HCT116 (cell line): ENCODE data around the gene SIGLEC12. TPM values are rescaled to one million over a fixed set of nuclear protein-coding genes. Genes with fewer than 3 reads are reported as not detected.

Experiments used
- ATAC-seq: fragments of 200-7000 bp; cut with Tn5 transposase; 2 replicates; pipeline ENCODE4 v1.9.1; 2020; ENCODE audit warnings: mild to moderate bottlenecking, moderate library complexity
- BruUV-seq: library from RNA; stranded (reverse); fragments of 400-500 nt; replicated peaks from 2 replicates; lab custom pipeline; 2021; lab: Mats Ljungman, UMichigan
- CTCF ChIA-PET: fragments of 300-600 bp; sonication (Branson Sonifier 250); formaldehyde crosslinking; loops from one replicate; lab custom pipeline; 2021; ENCODE audit warnings: antibody characterized with exemption; lab: Charles Lee
- POLR2A ChIA-PET: fragments of 300-600, 350-600 bp; sonication (Branson Sonifier 250); formaldehyde crosslinking; loops from one replicate; lab custom pipeline; 2021; ENCODE audit warnings: antibody characterized with exemption; lab: Charles Lee
- RAD21 ChIA-PET, 2 experiments: fragments of 300-600 bp; sonication (Branson Sonifier 250); formaldehyde crosslinking; loops; one replicate each; lab custom pipeline; 2023; ENCODE audit warnings: low total read pairs in 2 of 2; ENCODE audit not compliant: uncharacterized antibody in 2 of 2, unreplicated experiment in 2 of 2, low non-redundant PET in 1 of 2; lab: Charles Lee
- DNase-seq: peaks from one replicate; pipeline ENCODE4 v3.0.0-alpha.2; 2010; ENCODE audit warnings: low read depth, low spot score
- H2AFZ ChIP-seq: fragments of 200-600 bp; shearing (Covaris generic), sonication (generic); 2 replicates; pipeline ENCODE4 v1.6.1; 2017; ENCODE audit warnings: low read depth, mixed run types, mixed read lengths, antibody characterized with exemption, low read length; ENCODE audit not compliant: poor library complexity, severe bottlenecking
- H3K27ac ChIP-seq: 2 replicates; pipeline ENCODE4 v1.5.1; 2012; ENCODE audit warnings: low read depth, low read length
- H3K27me3 ChIP-seq: fragments of 200-600 bp; sonication (generic); 2 replicates; pipeline ENCODE4 v1.6.1; 2016; ENCODE audit warnings: mixed run types, low read length, mixed read lengths; ENCODE audit not compliant: insufficient read depth
- H3K36me3 ChIP-seq, 2 experiments: fragments of 200-500 bp in 1 of 2; fragments of 200-600 bp in 1 of 2; sonication (Bioruptor generic) in 1 of 2; sonication (generic) in 1 of 2; 2 replicates each; pipeline versions ENCODE4 v1.5.1 to v1.6.1; 2014 to 2016; ENCODE audit warnings: low read length in 2 of 2, inconsistent platforms in 1 of 2, mixed read lengths in 1 of 2, mixed run types in 1 of 2; ENCODE audit not compliant: insufficient read depth in 2 of 2, control insufficient read depth in 1 of 2
- H3K4me1 ChIP-seq, 2 experiments: fragments of 200-600 bp in 1 of 2; sonication (generic) in 1 of 2; 2 replicates each; pipeline versions ENCODE4 v1.5.1 to v1.6.1; 2012 to 2017; ENCODE audit warnings: low read length in 2 of 2, inconsistent platforms in 1 of 2, mild to moderate bottlenecking in 1 of 2, mixed read lengths in 1 of 2, mixed run types in 1 of 2, moderate library complexity in 1 of 2; ENCODE audit not compliant: insufficient read depth in 2 of 2, control insufficient read depth in 1 of 2
- H3K4me2 ChIP-seq: fragments of 200-600 bp; sonication (generic); 2 replicates; pipeline ENCODE4 v1.6.1; 2017; ENCODE audit warnings: mixed run types, low read length, mixed read lengths
- H3K4me3 ChIP-seq, 2 experiments: fragments of 200-600 bp in 1 of 2; sonication (generic) in 1 of 2; replicated peaks in 1 of 2; 2 replicates each; pipeline ENCODE4 v1.5.1; 2011 to 2016; ENCODE audit warnings: low read length in 2 of 2, control low read depth in 1 of 2, low read depth in 1 of 2, mild to moderate bottlenecking in 1 of 2, mixed read lengths in 1 of 2, mixed run types in 1 of 2
- H3K79me2 ChIP-seq: fragments of 200-600 bp; sonication (generic); 2 replicates; pipeline ENCODE4 v1.6.1; 2017; ENCODE audit warnings: mild to moderate bottlenecking, mixed run types, low read length, moderate library complexity, mixed read lengths; ENCODE audit not compliant: insufficient read depth
- H3K9ac ChIP-seq: fragments of 200-600 bp; sonication (generic); 2 replicates; pipeline ENCODE4 v1.6.1; 2016; ENCODE audit warnings: low read length, mixed read lengths
- H3K9me2 ChIP-seq: fragments of 200-600 bp; sonication (generic), shearing (Covaris generic); 2 replicates; pipeline ENCODE4 v1.6.1; 2017; ENCODE audit warnings: mixed run types, mild to moderate bottlenecking, moderate library complexity; ENCODE audit not compliant: insufficient read depth
- H3K9me3 ChIP-seq, 2 experiments: fragments of 200-500 bp in 1 of 2; fragments of 200-600 bp in 1 of 2; sonication (Bioruptor generic) in 1 of 2; sonication (generic) in 1 of 2; 2 replicates each; pipeline ENCODE4 v1.6.1; 2014 to 2017; ENCODE audit warnings: low read length in 2 of 2, mixed read lengths in 2 of 2, inconsistent platforms in 1 of 2, low read depth in 1 of 2, mild to moderate bottlenecking in 1 of 2, mixed run types in 1 of 2, moderate library complexity in 1 of 2; ENCODE audit not compliant: control insufficient read depth in 1 of 2, insufficient read depth in 1 of 2
- H4K20me1 ChIP-seq: fragments of 200-600 bp; sonication (generic), shearing (Covaris generic); 2 replicates; pipeline ENCODE4 v1.6.1; 2017; ENCODE audit warnings: mixed run types, mild to moderate bottlenecking, moderate library complexity; ENCODE audit not compliant: insufficient read depth
- CBX3 ChIP-seq: IDR thresholded peaks from 2 replicates; pipeline ENCODE4 v1.6.1; 2012; ENCODE audit warnings: low read depth
- CEBPB ChIP-seq: IDR thresholded peaks from 2 replicates; pipeline ENCODE4 v1.6.1; 2012; ENCODE audit warnings: low read depth
- EGR1 ChIP-seq: IDR thresholded peaks from 2 replicates; pipeline ENCODE4 v1.6.1; 2012; ENCODE audit warnings: low read depth
- ELF1 ChIP-seq: IDR thresholded peaks from 2 replicates; pipeline ENCODE4 v1.6.1; 2012; ENCODE audit warnings: low read depth, borderline replicate concordance
- EZH2 ChIP-seq: fragments of 200-600 bp; sonication (generic); IDR thresholded peaks from 2 replicates; pipeline ENCODE4 v1.6.1; 2017; ENCODE audit warnings: antibody characterized with exemption, mixed run types
- EZH2phosphoT487 ChIP-seq: fragments of 200-600 bp; IDR thresholded peaks from 2 replicates; pipeline ENCODE4 v1.6.1; 2018; ENCODE audit warnings: antibody characterized with exemption, borderline replicate concordance
- FOSL1 ChIP-seq: IDR thresholded peaks from 2 replicates; pipeline ENCODE4 v1.6.1; 2012; ENCODE audit warnings: low read depth
- POLR2A ChIP-seq: IDR thresholded peaks from 2 replicates; pipeline ENCODE4 v1.7.0; 2011; ENCODE audit warnings: borderline replicate concordance; ENCODE audit not compliant: insufficient read depth, insufficient read length; ENCODE audit errors: extremely low read depth
- POLR2AphosphoS5 ChIP-seq: IDR thresholded peaks from 2 replicates; pipeline ENCODE4 v1.6.1; 2011; ENCODE audit warnings: mild to moderate bottlenecking, low read depth, low read length, moderate library complexity
- RAD21 ChIP-seq: IDR thresholded peaks from 2 replicates; pipeline ENCODE4 v1.6.1; 2012; ENCODE audit warnings: low read depth, mild to moderate bottlenecking
- SIN3A ChIP-seq: IDR thresholded peaks from 2 replicates; pipeline ENCODE4 v1.6.1; 2012; ENCODE audit warnings: low read depth
- SP1 ChIP-seq: IDR thresholded peaks from 2 replicates; pipeline ENCODE4 v1.6.1; 2012; ENCODE audit warnings: low read depth
- SRF ChIP-seq: IDR thresholded peaks from 2 replicates; pipeline ENCODE4 v1.6.1; 2012; ENCODE audit warnings: low read depth
- TCF7L2 ChIP-seq: IDR thresholded peaks from 2 replicates; pipeline ENCODE4 v1.7.0; 2011; ENCODE audit warnings: borderline replicate concordance, inconsistent platforms; ENCODE audit not compliant: insufficient read depth, insufficient read length; ENCODE audit errors: extremely low read depth
- YY1 ChIP-seq: IDR thresholded peaks from 2 replicates; pipeline ENCODE4 v1.6.1; 2011; ENCODE audit warnings: low read length, low read depth, moderate library complexity, mild to moderate bottlenecking; ENCODE audit not compliant: insufficient replicate concordance; ENCODE audit errors: extremely low read depth
- ZFX ChIP-seq: fragments of 450-650 bp; IDR thresholded peaks from 2 replicates; pipeline ENCODE4 v1.6.1; 2017
- ZNF274 ChIP-seq: fragments of 200-500 bp; sonication (Bioruptor generic); IDR thresholded peaks from 2 replicates; pipeline ENCODE4 v1.6.1; 2014; ENCODE audit warnings: mild to moderate bottlenecking, low read depth, low read length, inconsistent platforms
- intact Hi-C: fragments of 100-400 bp; cut with micrococcal nuclease; formaldehyde crosslinking; loops from 2 replicates; pipeline ENCODE4 v1.10.0; 2022
- total RNA-seq: library from RNA; stranded (reverse); gene quantifications from one replicate; pipeline ENCODE4 v1.2.1, GENCODE V29; 2021; ENCODE audit not compliant: unreplicated experiment
- TF ChIP-seq, protein P1 (sequence below): IDR thresholded peaks from 2 replicates; pipeline ENCODE4 v1.6.1; 2012
- TF ChIP-seq, protein P2 (sequence below): IDR thresholded peaks from 2 replicates; pipeline ENCODE4 v1.6.1; 2012
- TF ChIP-seq, protein P3 (sequence below): IDR thresholded peaks from 2 replicates; pipeline ENCODE4 v1.6.1; 2012; ENCODE audit warnings: low read depth
- TF ChIP-seq, protein P4 (sequence below), 3 experiments: fragments of 200-600 bp in 1 of 3; sonication (generic) in 1 of 3; IDR thresholded peaks in 2 of 3; conservative IDR thresholded peaks in 1 of 3; 2 replicates each; pipeline ENCODE4 v1.5.1; 2012 to 2017; ENCODE audit warnings: low read depth in 2 of 3, low read length in 2 of 3, antibody characterized with exemption in 1 of 3, borderline replicate concordance in 1 of 3, control low read depth in 1 of 3, mild to moderate bottlenecking in 1 of 3, mixed read lengths in 1 of 3, mixed run types in 1 of 3, moderate library complexity in 1 of 3; ENCODE audit not compliant: insufficient read depth in 1 of 3

The SIGLEC12 gene
- total RNA-seq, 1 experiment from 2014 or later: not detected

DNA sequence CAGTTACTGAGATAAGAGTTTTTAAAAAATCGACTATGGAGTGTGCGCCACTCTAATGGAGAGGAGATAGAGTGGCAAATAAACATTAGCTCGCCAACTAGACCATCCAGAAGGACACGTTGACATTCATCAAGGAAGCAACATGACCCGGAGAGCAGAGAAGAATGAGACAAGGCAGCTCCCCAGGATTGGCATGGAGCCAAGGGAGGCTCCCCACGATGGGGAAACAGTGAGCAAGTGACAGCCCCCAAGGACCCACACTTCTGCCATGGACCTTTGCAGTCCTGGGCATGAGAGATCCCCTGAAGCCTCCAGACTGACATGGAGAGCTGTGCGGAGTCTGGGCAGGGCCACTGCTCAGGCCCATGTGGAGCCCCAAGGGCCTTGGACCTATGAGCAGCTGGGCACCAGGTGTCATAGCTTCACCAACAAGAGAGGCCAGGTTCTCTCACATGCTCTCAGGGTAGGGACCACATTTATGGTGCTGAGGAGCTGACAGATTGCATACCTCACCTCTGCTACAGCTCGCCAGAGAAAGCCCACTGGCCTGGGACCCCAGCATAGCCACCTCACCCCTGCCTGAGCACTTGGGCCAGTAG, 23.2 kb upstream of the SIGLEC12 start (continued):
- no peak for TF ChIP-seq POLR2AphosphoS5
- no peak for TF ChIP-seq ELF1
- no peak for TF ChIP-seq POLR2A
- no peak for TF ChIP-seq SP1
- no peak for TF ChIP-seq RAD21
- TF ChIP-seq EZH2: no peak
- TF ChIP-seq CEBPB: no peak
- no peak for TF ChIP-seq CBX3
- no peak for TF ChIP-seq TCF7L2
- TF ChIP-seq FOSL1: no peak

DNA sequence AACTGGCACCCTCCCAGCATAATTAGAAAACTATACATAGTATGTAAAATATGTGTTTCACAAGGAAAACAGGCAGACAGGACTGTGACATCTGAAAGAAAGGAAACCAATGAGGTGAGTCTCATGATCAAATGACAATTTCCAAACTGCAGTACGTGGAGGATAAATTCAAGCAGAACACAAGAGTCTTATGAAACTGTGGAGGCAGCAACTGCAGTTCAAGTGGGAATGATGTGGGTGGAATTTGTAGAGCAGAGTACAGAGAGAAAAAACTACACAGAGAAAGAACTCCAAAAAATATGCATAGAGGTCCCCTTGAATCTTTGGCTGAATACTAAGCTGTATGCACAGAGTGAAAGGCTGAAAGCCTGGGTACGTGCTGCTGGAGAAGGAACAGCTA, 20.2 kb upstream of the SIGLEC12 start:
- intact Hi-C loops: no loop called here
- Histone ChIP-seq H3K9me3 (no peaks in the 10 kb centered on the region; a peak in 1 of 4 replicates), H3K27ac (no peak overlapping the region), H4K20me1 (no peaks in the 10 kb centered on the region), H3K36me3 (no peaks in the 10 kb centered on the region), H3K4me1 (no peaks in the 10 kb centered on the region), H3K9me2 (no peaks in the 10 kb centered on the region), H3K9ac (no peak overlapping the region)
- ChIA-PET POLR2A (no interaction called here), RAD21 (no interaction called here), CTCF (no interaction called here)
- BruUV-seq: no TSS peak
- DNase-seq (no peak), ATAC-seq (no peak)
- TF ChIP-seq ELF1 (no peak), YY1 (no peak), SIN3A (no peak), TCF7L2 (no peak), SRF (no peak), POLR2A (no peak), EZH2 (no peak), EGR1 (no peak), CBX3 (no peak), ZNF274 (no peak), EZH2phosphoT487 (no peak), ZFX (no peak), POLR2AphosphoS5 (no peak), CEBPB (no peak)
- TF ChIP-seq, protein P1, sequence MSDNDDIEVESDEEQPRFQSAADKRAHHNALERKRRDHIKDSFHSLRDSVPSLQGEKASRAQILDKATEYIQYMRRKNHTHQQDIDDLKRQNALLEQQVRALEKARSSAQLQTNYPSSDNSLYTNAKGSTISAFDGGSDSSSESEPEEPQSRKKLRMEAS: no peak
- TF ChIP-seq, protein P2, sequence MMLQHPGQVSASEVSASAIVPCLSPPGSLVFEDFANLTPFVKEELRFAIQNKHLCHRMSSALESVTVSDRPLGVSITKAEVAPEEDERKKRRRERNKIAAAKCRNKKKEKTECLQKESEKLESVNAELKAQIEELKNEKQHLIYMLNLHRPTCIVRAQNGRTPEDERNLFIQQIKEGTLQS: no peak
- TF ChIP-seq, protein P3, sequence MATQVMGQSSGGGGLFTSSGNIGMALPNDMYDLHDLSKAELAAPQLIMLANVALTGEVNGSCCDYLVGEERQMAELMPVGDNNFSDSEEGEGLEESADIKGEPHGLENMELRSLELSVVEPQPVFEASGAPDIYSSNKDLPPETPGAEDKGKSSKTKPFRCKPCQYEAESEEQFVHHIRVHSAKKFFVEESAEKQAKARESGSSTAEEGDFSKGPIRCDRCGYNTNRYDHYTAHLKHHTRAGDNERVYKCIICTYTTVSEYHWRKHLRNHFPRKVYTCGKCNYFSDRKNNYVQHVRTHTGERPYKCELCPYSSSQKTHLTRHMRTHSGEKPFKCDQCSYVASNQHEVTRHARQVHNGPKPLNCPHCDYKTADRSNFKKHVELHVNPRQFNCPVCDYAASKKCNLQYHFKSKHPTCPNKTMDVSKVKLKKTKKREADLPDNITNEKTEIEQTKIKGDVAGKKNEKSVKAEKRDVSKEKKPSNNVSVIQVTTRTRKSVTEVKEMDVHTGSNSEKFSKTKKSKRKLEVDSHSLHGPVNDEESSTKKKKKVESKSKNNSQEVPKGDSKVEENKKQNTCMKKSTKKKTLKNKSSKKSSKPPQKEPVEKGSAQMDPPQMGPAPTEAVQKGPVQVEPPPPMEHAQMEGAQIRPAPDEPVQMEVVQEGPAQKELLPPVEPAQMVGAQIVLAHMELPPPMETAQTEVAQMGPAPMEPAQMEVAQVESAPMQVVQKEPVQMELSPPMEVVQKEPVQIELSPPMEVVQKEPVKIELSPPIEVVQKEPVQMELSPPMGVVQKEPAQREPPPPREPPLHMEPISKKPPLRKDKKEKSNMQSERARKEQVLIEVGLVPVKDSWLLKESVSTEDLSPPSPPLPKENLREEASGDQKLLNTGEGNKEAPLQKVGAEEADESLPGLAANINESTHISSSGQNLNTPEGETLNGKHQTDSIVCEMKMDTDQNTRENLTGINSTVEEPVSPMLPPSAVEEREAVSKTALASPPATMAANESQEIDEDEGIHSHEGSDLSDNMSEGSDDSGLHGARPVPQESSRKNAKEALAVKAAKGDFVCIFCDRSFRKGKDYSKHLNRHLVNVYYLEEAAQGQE: no peak
- TF ChIP-seq, protein P4, sequence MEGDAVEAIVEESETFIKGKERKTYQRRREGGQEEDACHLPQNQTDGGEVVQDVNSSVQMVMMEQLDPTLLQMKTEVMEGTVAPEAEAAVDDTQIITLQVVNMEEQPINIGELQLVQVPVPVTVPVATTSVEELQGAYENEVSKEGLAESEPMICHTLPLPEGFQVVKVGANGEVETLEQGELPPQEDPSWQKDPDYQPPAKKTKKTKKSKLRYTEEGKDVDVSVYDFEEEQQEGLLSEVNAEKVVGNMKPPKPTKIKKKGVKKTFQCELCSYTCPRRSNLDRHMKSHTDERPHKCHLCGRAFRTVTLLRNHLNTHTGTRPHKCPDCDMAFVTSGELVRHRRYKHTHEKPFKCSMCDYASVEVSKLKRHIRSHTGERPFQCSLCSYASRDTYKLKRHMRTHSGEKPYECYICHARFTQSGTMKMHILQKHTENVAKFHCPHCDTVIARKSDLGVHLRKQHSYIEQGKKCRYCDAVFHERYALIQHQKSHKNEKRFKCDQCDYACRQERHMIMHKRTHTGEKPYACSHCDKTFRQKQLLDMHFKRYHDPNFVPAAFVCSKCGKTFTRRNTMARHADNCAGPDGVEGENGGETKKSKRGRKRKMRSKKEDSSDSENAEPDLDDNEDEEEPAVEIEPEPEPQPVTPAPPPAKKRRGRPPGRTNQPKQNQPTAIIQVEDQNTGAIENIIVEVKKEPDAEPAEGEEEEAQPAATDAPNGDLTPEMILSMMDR (IDR thresholded peaks at IDR 0.05 in 2 of 3, conservative IDR thresholded peaks at IDR 0.05 in 1 of 3; ENCODE audit: borderline replicate concordance in 1 of 3, insufficient read depth in 1 of 3, low read depth in 2 of 3, low read length in 2 of 3): no peak
- TF ChIP-seq, all 23 proteins: peak for 0
- H3K4me3 ChIP-seq: no peak overlapping the region
- no peaks in the 10 kb centered on the region for H3K79me2 ChIP-seq
- no peak overlapping the region for H3K4me2 ChIP-seq
- peaks cover 26% of the 10 kb centered on the region for H3K27me3 ChIP-seq
- no peak overlapping the region for H2AFZ ChIP-seq
